Neuronal stem cell (in vitro differentiated cells): Measurements from ENCODE around the gene ADAM15.
A peak's percentile ranks its signal among the peaks of the same experiment; 100 is the strongest.

Source experiments
- DNase-seq: peaks from one replicate; pipeline ENCODE4 v3.0.0-alpha.2; 2013; ENCODE audit warnings: low spot score
- H2AFZ ChIP-seq: one replicate; pipeline ENCODE4 v1.6.1; 2013; ENCODE audit warnings: mild to moderate bottlenecking, low read length, inconsistent platforms
- H2AK5ac ChIP-seq: 2 replicates; pipeline ENCODE4 v1.6.1; 2013; ENCODE audit warnings: low read depth, mild to moderate bottlenecking, inconsistent platforms, low read length, moderate library complexity, mixed read lengths
- H2BK120ac ChIP-seq: 2 replicates; pipeline ENCODE4 v1.6.1; 2013; ENCODE audit warnings: low read depth, mild to moderate bottlenecking, inconsistent platforms, low read length, moderate library complexity, mixed read lengths
- H2BK12ac ChIP-seq: one replicate; pipeline ENCODE4 v1.6.1; 2013; ENCODE audit warnings: low read length, inconsistent platforms
- H2BK15ac ChIP-seq: 2 replicates; pipeline ENCODE4 v1.6.1; 2013; ENCODE audit warnings: mild to moderate bottlenecking, low read length, inconsistent platforms, mixed read lengths
- H2BK5ac ChIP-seq: one replicate; pipeline ENCODE4 v1.6.1; 2013; ENCODE audit warnings: inconsistent platforms, mild to moderate bottlenecking, low read length, moderate library complexity
- H3K14ac ChIP-seq: one replicate; pipeline ENCODE4 v1.6.1; 2013; ENCODE audit warnings: low read length, inconsistent platforms
- H3K18ac ChIP-seq: 2 replicates; pipeline ENCODE4 v1.6.1; 2013; ENCODE audit warnings: low read length, inconsistent platforms
- H3K23ac ChIP-seq: 2 replicates; pipeline ENCODE4 v1.6.1; 2013; ENCODE audit warnings: low read depth, mild to moderate bottlenecking, mixed read lengths, low read length, inconsistent platforms; ENCODE audit not compliant: poor library complexity
- H3K27ac ChIP-seq: replicated peaks from 3 replicates; pipeline ENCODE4 v1.5.1; 2013; ENCODE audit warnings: low read length, inconsistent platforms
- H3K27me3 ChIP-seq, 3 experiments: 2 replicates each; pipeline ENCODE4 v1.6.1; 2013; ENCODE audit warnings: low read length in 3 of 3, mild to moderate bottlenecking in 2 of 3, inconsistent platforms in 1 of 3, low read depth in 1 of 3, mixed read lengths in 1 of 3, moderate library complexity in 1 of 3; ENCODE audit not compliant: control insufficient read depth in 3 of 3, insufficient read depth in 3 of 3
- H3K36me3 ChIP-seq, 2 donors: replicated peaks in 1 of 2; 2 replicates each; pipeline ENCODE4 v1.6.1; 2013; ENCODE audit warnings: low read length in 2 of 2; ENCODE audit not compliant: control insufficient read depth in 2 of 2, insufficient read depth in 2 of 2
- H3K4ac ChIP-seq: 2 replicates; pipeline ENCODE4 v1.6.1; 2013; ENCODE audit warnings: inconsistent platforms, mild to moderate bottlenecking, low read length, moderate library complexity
- H3K4me1 ChIP-seq, 2 donors: 1 replicate in 1 of 2; 2 replicates in 1 of 2; pipeline ENCODE4 v1.6.1; 2013; ENCODE audit warnings: low read length in 2 of 2, low read depth in 1 of 2; ENCODE audit not compliant: control insufficient read depth in 2 of 2, insufficient read depth in 1 of 2
- H3K4me2 ChIP-seq: one replicate; pipeline ENCODE4 v1.6.1; 2013; ENCODE audit warnings: mild to moderate bottlenecking, low read length, inconsistent platforms; ENCODE audit not compliant: insufficient read depth, poor library complexity, severe bottlenecking
- H3K4me3 ChIP-seq, 2 donors: 2 replicates each; pipeline ENCODE4 v1.5.1; 2013; ENCODE audit warnings: low read length in 2 of 2, mild to moderate bottlenecking in 2 of 2, inconsistent platforms in 1 of 2, moderate library complexity in 1 of 2
- H3K79me1 ChIP-seq: one replicate; pipeline ENCODE4 v1.6.1; 2013; ENCODE audit warnings: low read depth, mild to moderate bottlenecking, inconsistent platforms, low read length, moderate library complexity
- H3K9ac ChIP-seq: one replicate; pipeline ENCODE4 v1.6.1; 2013; ENCODE audit warnings: mild to moderate bottlenecking, low read depth, low read length, inconsistent platforms; ENCODE audit not compliant: poor library complexity
- H3K9me3 ChIP-seq, 2 donors: replicated peaks in 1 of 2; 2 replicates each; pipeline versions ENCODE3 to v1.6.1; 2013; ENCODE audit warnings: low read length in 2 of 2, mild to moderate bottlenecking in 2 of 2, inconsistent platforms in 1 of 2, low read depth in 1 of 2, mixed read lengths in 1 of 2, moderate library complexity in 1 of 2; ENCODE audit not compliant: control insufficient read depth in 2 of 2, insufficient read depth in 1 of 2
- H4K8ac ChIP-seq: one replicate; pipeline ENCODE4 v1.6.1; 2013; ENCODE audit warnings: low read depth, mild to moderate bottlenecking, inconsistent platforms, low read length, moderate library complexity
- H4K91ac ChIP-seq: one replicate; pipeline ENCODE4 v1.6.1; 2013; ENCODE audit warnings: low read length, low read depth, mild to moderate bottlenecking, inconsistent platforms; ENCODE audit not compliant: poor library complexity
- WGBS, 2 donors: extraction: QIAGEN DNeasy Blood & Tissue Kit; methylation state at CpG; one replicate each; pipeline ENCODE4 v1.1.7; 2013; ENCODE audit warnings: missing lambda C conversion rate in 2 of 2, mixed read lengths in 1 of 2; ENCODE audit not compliant: insufficient read length in 2 of 2, insufficient replicate concordance in 1 of 2; ENCODE audit errors: extremely low coverage in 2 of 2; 5-methylcytosine and 5-hydroxymethylcytosine counted together

Gene ADAM15

DNA sequence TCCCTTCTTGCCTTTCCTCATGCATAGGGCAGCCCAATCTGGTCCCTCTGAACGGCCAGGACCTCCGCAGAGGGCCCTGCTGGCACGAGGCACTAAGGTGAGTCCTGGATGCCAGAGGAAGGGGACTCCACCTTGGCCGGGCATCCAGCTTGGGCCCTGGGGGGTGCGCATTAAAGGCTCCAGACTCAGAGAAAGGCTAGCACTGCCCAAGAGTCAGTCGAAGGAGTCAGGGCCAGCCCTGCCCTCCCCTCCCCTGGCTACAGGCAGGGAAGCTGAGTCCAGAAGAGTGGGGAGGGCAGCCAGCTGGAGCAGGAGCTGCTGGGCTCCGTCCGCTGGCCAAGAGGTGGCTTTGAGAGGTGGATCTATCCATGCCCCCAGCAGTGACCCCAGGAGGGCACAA lies 9.6 kb downstream of the ADAM15 start:
- Histone ChIP-seq H4K8ac (no peak overlapping the region), H3K27ac (no peak overlapping the region), H2BK5ac (peak overlapping the region; percentile 88), H3K4me1 (peaks cover 12 to 15% of the 10 kb centered on the region in 2 donors), H2BK12ac (no peak overlapping the region), H3K4me3 (no peak overlapping the region), H3K18ac (peak overlapping the region; percentile 35), H3K79me1 (peaks cover 7% of the 10 kb centered on the region), H2BK15ac (no peak overlapping the region), H3K36me3 (peaks cover 21 to 40% of the 10 kb centered on the region in 2 donors), H2AK5ac (peak overlapping the region; percentile 93), H3K27me3 (no peaks in the 10 kb centered on the region), H3K4ac (no peak overlapping the region), H3K9me3 (no peaks in the 10 kb centered on the region), H3K4me2 (no peak overlapping the region), H2AFZ (no peak overlapping the region), H2BK120ac (peak overlapping the region; percentile 19), H3K9ac (no peak overlapping the region), H3K14ac (no peak overlapping the region), H4K91ac (no peak overlapping the region), H3K23ac (no peak overlapping the region)
- WGBS, 2 donors: no CpG with 5 or more reads among the region's 8 CpGs
- no peak for DNase-seq

DNA sequence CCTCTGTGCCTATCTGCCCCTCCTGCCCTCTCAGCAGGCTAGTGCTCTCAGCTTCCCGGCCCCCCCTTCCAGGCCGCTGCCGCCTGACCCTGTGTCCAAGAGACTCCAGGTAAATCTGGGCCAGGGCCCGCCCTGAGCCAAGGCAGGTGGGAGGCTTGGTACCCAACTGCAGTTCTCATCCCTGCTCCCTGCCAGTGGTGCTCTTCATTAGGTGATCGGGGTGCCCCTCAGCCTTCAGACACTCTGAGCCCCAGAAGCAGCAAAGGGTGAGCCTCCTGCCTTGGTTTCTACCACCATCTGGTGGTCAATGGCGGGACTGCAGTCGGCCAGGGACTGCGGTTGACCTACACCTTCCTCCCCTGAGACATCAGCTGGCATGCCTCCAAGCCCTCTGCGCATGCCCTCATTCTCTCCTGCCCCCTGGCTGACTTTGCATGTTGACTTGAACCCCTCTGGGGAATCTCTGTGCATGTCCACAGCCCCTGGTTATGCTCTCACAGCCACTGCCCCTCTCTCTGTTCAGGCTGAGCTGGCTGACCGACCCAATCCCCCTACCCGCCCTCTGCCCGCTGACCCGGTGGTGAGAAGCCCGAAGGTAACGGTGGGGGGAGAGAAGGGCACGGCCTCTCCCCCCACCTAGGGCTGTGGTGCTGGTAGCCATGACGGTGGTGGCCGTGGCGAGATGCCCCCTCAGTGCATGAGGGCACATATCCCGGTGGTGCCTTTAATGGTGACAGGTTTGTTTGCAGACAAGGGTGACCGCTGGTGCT lies 10.4 kb downstream of the ADAM15 start:
- Histone ChIP-seq H3K27ac (no peak overlapping the region), H2BK120ac (peak overlapping the region; percentile 19), H4K91ac (no peak overlapping the region), H2BK12ac (no peak overlapping the region), H3K4me3 (no peak overlapping the region), H2BK5ac (peak overlapping the region; percentile 88), H2AFZ (no peak overlapping the region), H3K4ac (peak overlapping the region; percentile 81), H4K8ac (no peak overlapping the region), H3K9ac (peak overlapping the region; percentile 79), H3K9me3 (no peaks in the 10 kb centered on the region), H3K27me3 (no peaks in the 10 kb centered on the region), H3K23ac (peak overlapping the region; percentile 57), H2AK5ac (peak overlapping the region; percentile 93), H3K4me1 (peaks cover 12 to 15% of the 10 kb centered on the region in 2 donors), H3K18ac (peak overlapping the region; percentile 78), H2BK15ac (peak overlapping the region; percentile 86), H3K14ac (no peak overlapping the region), H3K4me2 (peak overlapping the region; percentile 93), H3K36me3 (peaks cover 20 to 38% of the 10 kb centered on the region in 2 donors), H3K79me1 (peaks cover 8% of the 10 kb centered on the region)
- no CpG with 5 or more reads among the region's 21 CpGs for WGBS, 2 donors
- peak; percentile 88 for DNase-seq

DNA sequence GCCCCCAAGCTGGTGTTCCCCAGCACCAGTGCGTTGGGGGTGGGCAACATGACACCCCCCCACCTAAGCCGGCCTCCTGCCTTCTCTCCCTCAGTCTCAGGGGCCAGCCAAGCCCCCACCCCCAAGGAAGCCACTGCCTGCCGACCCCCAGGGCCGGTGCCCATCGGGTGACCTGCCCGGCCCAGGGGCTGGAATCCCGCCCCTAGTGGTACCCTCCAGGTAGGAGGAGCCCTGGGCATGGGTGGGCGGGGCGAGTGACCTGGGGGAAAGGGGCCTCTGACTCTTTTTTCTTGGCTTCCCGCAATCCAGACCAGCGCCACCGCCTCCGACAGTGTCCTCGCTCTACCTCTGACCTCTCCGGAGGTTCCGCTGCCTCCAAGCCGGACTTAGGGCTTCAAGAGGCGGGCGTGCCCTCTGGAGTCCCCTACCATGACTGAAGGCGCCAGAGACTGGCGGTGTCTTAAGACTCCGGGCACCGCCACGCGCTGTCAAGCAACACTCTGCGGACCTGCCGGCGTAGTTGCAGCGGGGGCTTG lies 11.1 kb downstream of the ADAM15 start:
- DNase-seq: peak; percentile 55
- no CpG with 5 or more reads among the region's 29 CpGs for WGBS, 2 donors
- Histone ChIP-seq H4K8ac (no peak overlapping the region), H3K36me3 (peaks cover 22 to 38% of the 10 kb centered on the region in 2 donors), H3K4me1 (peaks cover 12 to 15% of the 10 kb centered on the region in 2 donors), H3K79me1 (peaks cover 8% of the 10 kb centered on the region), H3K4me2 (peak overlapping the region; percentile 93), H2AK5ac (peak overlapping the region; percentile 93), H2BK15ac (peak overlapping the region; percentile 7), H2BK120ac (no peak overlapping the region), H3K18ac (peak overlapping the region; percentile 92), H2BK12ac (no peak overlapping the region), H3K4me3 (no peak overlapping the region), H3K27me3 (no peaks in the 10 kb centered on the region), H3K27ac (no peak overlapping the region), H3K14ac (no peak overlapping the region), H3K9ac (peak overlapping the region; percentile 65), H2AFZ (no peak overlapping the region), H4K91ac (no peak overlapping the region), H2BK5ac (peak overlapping the region; percentile 88), H3K9me3 (no peaks in the 10 kb centered on the region), H3K23ac (peak overlapping the region; percentile 83), H3K4ac (no peak overlapping the region)

DNA sequence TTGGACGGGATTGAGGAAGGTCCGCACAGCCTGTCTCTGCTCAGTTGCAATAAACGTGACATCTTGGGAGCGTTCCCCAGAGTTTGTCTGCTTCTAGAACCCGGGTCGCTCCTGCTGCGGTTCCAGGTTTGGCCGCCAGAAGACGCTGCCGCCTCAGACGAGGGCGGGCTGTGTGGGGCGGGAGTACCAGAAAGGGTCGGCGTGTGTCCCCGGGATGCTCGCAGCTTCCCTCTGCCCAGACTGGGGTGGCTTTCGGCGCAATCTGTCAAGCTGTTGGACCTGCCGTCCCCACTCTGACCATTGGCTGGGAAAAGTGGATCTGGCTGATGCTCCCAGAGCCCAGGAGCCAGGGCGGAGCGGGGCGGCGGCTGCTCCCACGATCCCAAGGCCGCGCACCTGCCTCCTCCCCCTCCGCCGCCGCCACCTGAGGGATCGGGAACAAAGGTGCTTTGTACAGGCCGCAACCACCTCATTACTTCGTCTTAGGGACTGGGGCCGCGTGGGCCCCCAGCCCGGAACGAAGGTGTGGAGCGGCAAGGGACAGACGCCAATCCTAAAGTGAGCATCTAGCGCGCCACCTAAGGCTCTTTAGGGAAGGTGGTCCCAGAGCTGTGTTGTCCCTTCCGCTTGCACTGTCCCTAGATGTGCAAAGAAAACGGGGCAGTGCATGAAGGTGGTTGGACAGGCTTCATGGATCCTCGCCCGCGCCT lies 11.7 kb downstream of the ADAM15 start:
- Histone ChIP-seq H3K9ac (peak overlapping the region; percentile 88), H2AK5ac (peak overlapping the region; percentile 93), H3K36me3 (peaks cover 17 to 36% of the 10 kb centered on the region in 2 donors), H3K4me2 (peak overlapping the region; percentile 93), H4K91ac (no peak overlapping the region), H3K9me3 (no peaks in the 10 kb centered on the region), H3K79me1 (peaks cover 8% of the 10 kb centered on the region), H3K23ac (peak overlapping the region; percentile 83), H3K4me3 (peak overlapping the region; percentile 70 to 71), H3K4ac (no peak overlapping the region), H2AFZ (peak overlapping the region; percentile 88), H3K27ac (no peak overlapping the region), H2BK5ac (peak overlapping the region; percentile 88), H3K27me3 (no peaks in the 10 kb centered on the region), H3K18ac (peak overlapping the region; percentile 96), H3K14ac (peak overlapping the region; percentile 95), H2BK15ac (peak overlapping the region; percentile 91), H3K4me1 (peaks cover 12 to 15% of the 10 kb centered on the region in 2 donors), H2BK12ac (peak overlapping the region; percentile 80), H2BK120ac (peak overlapping the region; percentile 64), H4K8ac (no peak overlapping the region)
- peak; percentile 73 for DNase-seq
- no CpG with 5 or more reads among the region's 46 CpGs for WGBS, 2 donors
